Ovary (tissue), 9 donors: ENCODE measurements around the gene HYAL3. TPM values are rescaled to one million over a fixed set of nuclear protein-coding genes. Genes with fewer than 3 reads are reported as not detected.

Source experiments
- DNase-seq, 5 donors: peaks; one replicate each; pipeline ENCODE4 v3.0.0-alpha.2; 2019 to 2020
- H3K27ac ChIP-seq, 2 donors: fragments of 200-600 bp; one replicate each; pipeline versions ENCODE4 v1.5.1 to v1.8.0; 2019 to 2022
- H3K27me3 ChIP-seq: fragments of 200-600 bp; one replicate; pipeline ENCODE4 v1.8.0; 2022
- H3K36me3 ChIP-seq: fragments of 200-600 bp; sonication (generic); one replicate; pipeline ENCODE4 v1.5.1; 2019
- H3K4me1 ChIP-seq: one replicate; pipeline ENCODE4 v1.8.1; 2013; ENCODE audit warnings: mild to moderate bottlenecking, moderate library complexity; ENCODE audit not compliant: insufficient read depth
- H3K4me3 ChIP-seq: fragments of 200-600 bp; sonication (generic); one replicate; pipeline ENCODE4 v1.5.1; 2017
- H3K9me3 ChIP-seq, 2 donors: fragments of 200-600 bp in 1 of 2; sonication (generic) in 1 of 2; one replicate each; pipeline versions ENCODE4 v1.5.1 to v1.8.1; 2013 to 2019; ENCODE audit warnings: mild to moderate bottlenecking in 1 of 2, moderate library complexity in 1 of 2
- EP300 ChIP-seq: sonication (generic); formaldehyde crosslinking; IDR thresholded peaks from one replicate; pipeline ENCODE4 v1.6.1; 2017; ENCODE audit warnings: antibody characterized with exemption
- POLR2A ChIP-seq: fragments of 450-650 bp; IDR thresholded peaks from one replicate; pipeline ENCODE4 v1.6.1; 2017; ENCODE audit warnings: antibody characterized with exemption, mild to moderate bottlenecking, moderate library complexity
- WGBS, 3 donors: extraction: QIAGEN DNeasy Blood & Tissue Kit in 1 of 3; methylation state at CpG; one replicate each; pipeline versions ENCODE4 v1.1.5 to v1.1.7; 2013 to 2017; 5-methylcytosine and 5-hydroxymethylcytosine counted together
- intact Hi-C, 4 donors: fragments of 100-400 bp; cut with DNase I; formaldehyde crosslinking; loops; one replicate each; pipeline versions ENCODE4 v1.11.0 to v1.15.1; 2022 to 2023
- polyA plus RNA-seq, 2 donors: library from polyadenylated mRNA; stranded (reverse); fragments of 200-250 nt in 1 of 2; fragments of 350-450 nt in 1 of 2; fragmentation: Illumina TruSeq in 1 of 2; extraction: RNeasy Lipid Tissue Mini Kit (QIAGEN cat#74804) in 1 of 2; gene quantifications; one replicate each; pipeline ENCODE4 v1.2.3, GENCODE V29; 2013 to 2014
- total RNA-seq, 7 donors: library from RNA; depleted of rRNA in 2 of 7; stranded (reverse); fragments of >200 nt in 2 of 7; fragmentation: NEBNext Ultra II Directional in 3 of 7; extraction: Animal tissue kit (Norgen Biotek cat#: 25700) in 3 of 7; gene quantifications; one replicate each; pipeline versions ENCODE4 v1.1.0 to v1.2.4, GENCODE V29; 2016 to 2023
- TF ChIP-seq, protein P1 (sequence below), 3 donors: fragments of 450-650 bp in 2 of 3; fragments of 200-600 bp in 1 of 3; IDR thresholded peaks; one replicate each; pipeline versions ENCODE4 v1.5.1 to v1.8.0; 2016 to 2022; ENCODE audit warnings: antibody characterized with exemption in 3 of 3, mild to moderate bottlenecking in 1 of 3
- donor health status: DM: no; HTN: no; CAD: no; lungs with moderate emphysema.
- donor health status: DM: no; HTN: no; CAD: no.
- donor health status: Bipolar disorder and iron deficiency.
- donor health status: DM: yes; HTN: yes; CAD: no.
- donor health status: DM: no; HTN: no; CAD: no.
- donor health status: DM: yes; HTN: yes; CAD: no.

The HYAL3 gene
- total and polyA plus RNA-seq, 9 donors = 0.58 to 4.3 (median 1.9) TPM

DNA sequence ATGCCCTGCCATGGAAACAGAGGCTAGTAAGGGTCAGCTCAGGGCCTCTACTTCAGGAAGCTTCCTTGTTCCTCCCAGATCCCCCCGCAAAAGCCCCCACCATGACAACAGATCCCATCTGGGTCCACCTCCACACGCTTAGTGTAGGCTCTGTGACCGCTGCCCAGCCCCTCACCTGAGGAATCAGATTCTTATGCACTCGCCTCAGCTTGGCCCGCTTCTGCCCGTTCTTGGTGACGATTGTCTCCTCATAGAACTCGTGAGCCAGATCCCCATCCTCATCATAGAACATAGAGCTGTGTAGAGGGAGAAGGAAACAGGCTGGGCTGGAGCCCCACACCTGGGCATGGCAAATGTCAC is 27.0 kb upstream of the HYAL3 start:
- TF ChIP-seq EP300 (no peak), POLR2A (no peak)
- TF ChIP-seq, protein P1, sequence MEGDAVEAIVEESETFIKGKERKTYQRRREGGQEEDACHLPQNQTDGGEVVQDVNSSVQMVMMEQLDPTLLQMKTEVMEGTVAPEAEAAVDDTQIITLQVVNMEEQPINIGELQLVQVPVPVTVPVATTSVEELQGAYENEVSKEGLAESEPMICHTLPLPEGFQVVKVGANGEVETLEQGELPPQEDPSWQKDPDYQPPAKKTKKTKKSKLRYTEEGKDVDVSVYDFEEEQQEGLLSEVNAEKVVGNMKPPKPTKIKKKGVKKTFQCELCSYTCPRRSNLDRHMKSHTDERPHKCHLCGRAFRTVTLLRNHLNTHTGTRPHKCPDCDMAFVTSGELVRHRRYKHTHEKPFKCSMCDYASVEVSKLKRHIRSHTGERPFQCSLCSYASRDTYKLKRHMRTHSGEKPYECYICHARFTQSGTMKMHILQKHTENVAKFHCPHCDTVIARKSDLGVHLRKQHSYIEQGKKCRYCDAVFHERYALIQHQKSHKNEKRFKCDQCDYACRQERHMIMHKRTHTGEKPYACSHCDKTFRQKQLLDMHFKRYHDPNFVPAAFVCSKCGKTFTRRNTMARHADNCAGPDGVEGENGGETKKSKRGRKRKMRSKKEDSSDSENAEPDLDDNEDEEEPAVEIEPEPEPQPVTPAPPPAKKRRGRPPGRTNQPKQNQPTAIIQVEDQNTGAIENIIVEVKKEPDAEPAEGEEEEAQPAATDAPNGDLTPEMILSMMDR (IDR thresholded peaks at IDR 0.05) = no peak
- no peaks in the 10 kb centered on the region for H3K9me3 ChIP-seq
- peaks cover 9% of the 10 kb centered on the region for H3K4me1 ChIP-seq
- H3K27me3 ChIP-seq = no peaks in the 10 kb centered on the region
- DNase-seq = no peak
- H3K27ac ChIP-seq = no peak overlapping the region
- no peak overlapping the region for H3K4me3 ChIP-seq
- H3K36me3 ChIP-seq = no peaks in the 10 kb centered on the region
- intact Hi-C loops = loop anchor here in 1 of 4 donors (10.0 kb wide), 1 partner anchor 61 kb away; the partner anchor contains the start of gene SEMA3B
- WGBS, 3 donors = 84 to 88% (median 86%) methylated on average over 8 of the region's 8 CpGs

DNA sequence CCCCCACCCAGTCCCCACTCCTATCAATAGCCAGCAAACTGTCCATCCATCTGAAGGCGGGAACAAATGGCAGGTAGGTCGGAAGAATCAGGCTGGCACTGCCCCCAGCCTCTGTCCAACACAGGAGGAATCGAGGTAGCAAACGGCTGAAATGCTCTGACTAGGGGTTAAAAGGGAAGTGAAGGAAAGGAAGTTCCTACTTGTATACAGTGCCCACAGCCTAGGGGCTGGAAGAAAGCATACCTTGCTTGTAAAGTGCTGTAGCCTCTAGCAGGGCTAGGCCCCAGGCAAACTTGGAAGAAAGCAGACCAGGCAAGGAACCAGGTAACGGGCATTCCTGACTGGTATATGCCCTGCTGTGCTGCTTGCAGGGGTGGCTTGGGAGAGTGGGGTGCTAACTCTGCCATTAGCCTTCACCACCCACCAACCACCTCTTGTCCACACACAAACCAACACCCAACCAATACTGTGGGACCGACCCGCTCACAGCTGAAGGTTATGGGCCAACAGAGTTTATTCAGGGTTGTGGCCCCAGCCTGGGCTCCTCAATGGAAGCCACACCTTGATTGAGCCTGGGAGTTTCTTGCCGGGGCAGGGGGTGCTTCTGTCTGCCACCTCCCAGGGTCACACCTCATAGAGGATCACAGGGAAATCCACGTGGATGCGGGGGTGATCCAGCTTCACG is 26.4 kb upstream of the HYAL3 start:
- intact Hi-C loops = loop anchor here in 1 of 4 donors (10.0 kb wide), 1 partner anchor 61 kb away; the partner anchor contains the start of gene SEMA3B
- WGBS, 3 donors = 83 to 88% (median 85%) methylated on average over 11 of the region's 11 CpGs

DNA sequence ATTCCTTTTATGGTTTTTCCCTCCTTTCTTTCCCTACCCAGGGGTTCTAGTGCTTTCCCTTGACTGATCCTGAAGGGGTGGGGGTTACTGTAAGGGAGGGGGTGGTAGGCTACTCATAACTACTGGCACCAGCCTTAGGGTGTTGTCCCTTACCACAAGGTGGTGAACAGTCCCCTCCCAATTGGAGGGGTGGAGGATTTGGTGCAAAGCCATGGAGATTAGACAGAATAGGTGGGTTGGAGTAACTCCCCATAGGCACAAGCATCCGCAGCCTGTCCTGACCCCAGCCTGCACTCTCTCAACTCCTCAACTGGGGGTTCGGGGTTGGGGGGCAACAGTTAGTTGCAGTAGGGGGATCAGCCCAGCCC is 25.9 kb upstream of the HYAL3 start:
- Histone ChIP-seq H3K4me3 (no peak overlapping the region), H3K9me3 (no peaks in the 10 kb centered on the region), H3K27ac (no peak overlapping the region), H3K27me3 (no peaks in the 10 kb centered on the region), H3K36me3 (no peaks in the 10 kb centered on the region), H3K4me1 (peaks cover 15% of the 10 kb centered on the region)
- TF ChIP-seq, protein P1 (IDR thresholded peaks at IDR 0.05) = no peak
- DNase-seq = no peak
- WGBS, 3 donors = 73 to 83% (median 81%) methylated on average over 2 of the region's 2 CpGs
- intact Hi-C loops = loop anchor here in 1 of 4 donors (10.0 kb wide), 1 partner anchor 60 kb away; the partner anchor contains the start of gene SEMA3B

More for the DNA sequence above, 26.4 kb upstream of the HYAL3 start:
- TF ChIP-seq POLR2A = no peak
- H3K4me1 ChIP-seq = peaks cover 9% of the 10 kb centered on the region
- H3K27me3 ChIP-seq = no peaks in the 10 kb centered on the region
- no peaks in the 10 kb centered on the region for H3K9me3 ChIP-seq
- H3K27ac ChIP-seq = no peak overlapping the region
- DNase-seq = no peak
- H3K36me3 ChIP-seq = no peaks in the 10 kb centered on the region
- no peak overlapping the region for H3K4me3 ChIP-seq

DNA sequence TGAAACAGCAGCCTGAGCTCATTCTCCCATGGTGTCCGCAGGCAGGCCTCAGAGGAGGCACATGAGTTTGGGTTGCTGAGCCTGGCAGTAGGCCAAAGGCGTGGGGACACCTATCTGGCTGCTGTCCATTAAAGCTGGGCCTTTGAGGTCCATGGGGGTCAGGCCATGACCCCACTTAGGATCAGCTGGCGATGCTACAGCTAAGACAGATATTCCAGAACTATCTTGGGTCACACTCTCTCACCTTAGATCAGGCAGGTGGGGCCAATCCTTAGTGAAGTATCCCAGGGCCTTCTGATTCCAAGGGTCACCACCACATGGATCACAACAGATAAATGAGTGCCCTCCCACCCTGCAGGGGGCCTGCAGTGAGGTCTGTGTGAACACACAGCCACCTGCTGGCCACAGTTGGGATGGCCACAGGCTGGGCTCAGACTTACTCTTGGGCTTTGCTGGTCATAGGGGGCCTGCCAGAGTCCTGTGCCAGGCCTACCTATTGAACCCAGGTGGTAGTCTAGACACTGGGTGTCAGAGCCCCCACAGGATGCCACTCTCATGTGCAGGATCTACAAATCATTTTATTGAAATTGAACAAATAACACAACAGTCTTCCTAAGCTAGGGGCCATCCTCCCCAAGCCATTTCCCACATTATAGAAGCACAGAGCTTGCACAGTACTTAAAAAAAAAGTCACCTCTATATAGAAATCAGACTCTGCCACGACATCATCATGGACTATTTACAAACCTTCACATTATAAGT is 25.3 kb upstream of the HYAL3 start:
- intact Hi-C loops = loop anchor here in 1 of 4 donors (10.0 kb wide), 1 partner anchor 60 kb away; the partner anchor contains the start of gene SEMA3B
- H3K4me1 ChIP-seq = peaks cover 20% of the 10 kb centered on the region
- 50 to 53% (median 50%) methylated on average over 4 of the region's 4 CpGs for WGBS, 3 donors
- H3K4me3 ChIP-seq = no peak overlapping the region
- no peaks in the 10 kb centered on the region for H3K36me3 ChIP-seq
- no peak for TF ChIP-seq POLR2A
- TF ChIP-seq, protein P1 (IDR thresholded peaks at IDR 0.05) = peak; percentile 41 to 70 (median 64)
- no peaks in the 10 kb centered on the region for H3K27me3 ChIP-seq
- peak; percentile 59 to 80 (median 72) for DNase-seq
- peak overlapping the region in 1 of 2 donors; percentile 95 for H3K27ac ChIP-seq
- no peaks in the 10 kb centered on the region for H3K9me3 ChIP-seq
